ENCODE data around the gene PCED1A.
A peak's percentile ranks its signal among the peaks of the same experiment; 100 is the strongest.
"Not testable (repeated sequence)": the region's sequence is repeated elsewhere in the genome, so short reads cannot be mapped to it uniquely, and the experiment has no call there.

PCED1A gene

DNA sequence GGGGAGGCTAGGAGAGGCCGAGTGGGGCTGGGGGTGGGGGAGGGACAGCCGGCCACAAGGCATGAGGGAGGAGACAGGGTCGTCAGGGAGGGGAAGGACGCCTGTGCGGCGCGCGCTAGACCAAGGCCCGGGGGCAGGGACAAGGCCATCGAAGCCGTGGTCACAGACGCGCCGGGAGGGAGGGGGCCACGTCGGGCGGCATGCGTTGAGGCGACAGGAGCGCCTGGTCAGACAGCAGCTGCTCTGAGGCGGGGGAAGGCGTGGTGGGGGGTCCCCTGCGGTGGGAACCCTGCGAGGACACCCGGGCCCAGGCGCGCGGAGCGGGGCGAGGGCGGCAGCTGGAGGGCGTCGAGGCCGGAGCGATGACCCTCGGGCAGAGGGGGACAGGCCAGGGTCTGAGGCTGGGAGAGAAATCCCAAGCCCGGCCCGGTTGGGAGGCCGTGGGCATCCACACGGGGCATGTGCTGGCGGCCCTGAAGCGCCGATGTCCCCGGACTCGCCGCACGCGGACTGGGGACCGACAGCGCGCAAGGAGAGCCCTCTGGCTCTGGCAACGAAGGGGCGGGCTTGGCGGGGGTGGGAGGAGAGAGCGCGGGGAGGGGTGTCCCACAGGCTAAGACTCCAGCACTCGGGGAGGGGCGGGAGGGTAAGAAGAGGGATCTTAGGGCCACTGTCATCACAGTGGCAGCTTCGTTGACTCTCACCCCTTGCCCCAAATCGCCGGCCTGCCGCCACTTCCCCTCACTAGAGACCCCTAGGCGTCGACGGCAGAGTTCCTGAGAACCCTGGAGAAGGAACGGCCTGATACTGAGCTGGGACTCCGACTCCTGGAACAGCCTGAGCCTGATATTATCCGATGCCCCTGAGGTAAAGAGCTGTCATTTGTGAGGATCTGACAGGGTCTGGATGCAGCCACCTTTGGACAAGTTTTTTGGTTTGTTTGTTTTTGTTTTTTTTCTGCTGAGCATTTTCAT is 19.3 kb downstream of the PCED1A start:
- DNase-seq (no peak), ATAC-seq (peak; percentile 46)
- peaks cover 33% of the 10 kb centered on the region for H3K4me1 Mint-ChIP-seq
- no peak overlapping the region for H3K27ac Mint-ChIP-seq
- peak overlapping the region; percentile 51 to 53 for H3K4me3 Mint-ChIP-seq
- H3K9me3 Mint-ChIP-seq: no peaks in the 10 kb centered on the region
- peaks cover 46% of the 10 kb centered on the region for H3K27me3 Mint-ChIP-seq

GRCh38 chr20:2820084-2820895 is 20.2 kb downstream of the PCED1A start:
- ATAC-seq: no peak
- Mint-ChIP-seq H3K9me3 (no peaks in the 10 kb centered on the region), H3K27ac (no peak overlapping the region), H3K4me3 (peak overlapping the region; percentile 35 to 53), H3K4me1 (peaks cover 26% of the 10 kb centered on the region), H3K27me3 (peaks cover 45% of the 10 kb centered on the region)
- DNase-seq: no peak

GRCh38 chr20:2817891-2818595 is 22.4 kb downstream of the PCED1A start:
- H3K4me3 Mint-ChIP-seq: no peak overlapping the region
- H3K27me3 Mint-ChIP-seq: peaks cover 58% of the 10 kb centered on the region

GRCh38 chr20:2817341-2817726 is 23.1 kb downstream of the PCED1A start:
- DNase-seq: no peak
- ATAC-seq: no peak
- no peak overlapping the region for H3K4me3 Mint-ChIP-seq
- H3K9me3 Mint-ChIP-seq: peaks cover 3 to 4% of the 10 kb centered on the region in 2 donors
- H3K27me3 Mint-ChIP-seq: peaks cover 62% of the 10 kb centered on the region
- no peak overlapping the region for H3K27ac Mint-ChIP-seq
- H3K4me1 Mint-ChIP-seq: peaks cover 26% of the 10 kb centered on the region

More at GRCh38 chr20:2817891-2818595, 22.4 kb downstream of the PCED1A start:
- ATAC-seq (no peak), DNase-seq (no peak)
- H3K9me3 Mint-ChIP-seq: no peaks in the 10 kb centered on the region
- no peak overlapping the region for H3K27ac Mint-ChIP-seq
- peaks cover 26% of the 10 kb centered on the region for H3K4me1 Mint-ChIP-seq

GRCh38 chr20:2816583-2817340 is 23.7 kb downstream of the PCED1A start:
- H3K27ac Mint-ChIP-seq: no peak overlapping the region
- DNase-seq (no peak), ATAC-seq (peak; percentile 48)
- peaks cover 21% of the 10 kb centered on the region for H3K4me1 Mint-ChIP-seq
- peaks cover 8 to 9% of the 10 kb centered on the region in 2 donors for H3K9me3 Mint-ChIP-seq
- H3K4me3 Mint-ChIP-seq: no peak overlapping the region
- H3K27me3 Mint-ChIP-seq: peaks cover 64% of the 10 kb centered on the region

DNA sequence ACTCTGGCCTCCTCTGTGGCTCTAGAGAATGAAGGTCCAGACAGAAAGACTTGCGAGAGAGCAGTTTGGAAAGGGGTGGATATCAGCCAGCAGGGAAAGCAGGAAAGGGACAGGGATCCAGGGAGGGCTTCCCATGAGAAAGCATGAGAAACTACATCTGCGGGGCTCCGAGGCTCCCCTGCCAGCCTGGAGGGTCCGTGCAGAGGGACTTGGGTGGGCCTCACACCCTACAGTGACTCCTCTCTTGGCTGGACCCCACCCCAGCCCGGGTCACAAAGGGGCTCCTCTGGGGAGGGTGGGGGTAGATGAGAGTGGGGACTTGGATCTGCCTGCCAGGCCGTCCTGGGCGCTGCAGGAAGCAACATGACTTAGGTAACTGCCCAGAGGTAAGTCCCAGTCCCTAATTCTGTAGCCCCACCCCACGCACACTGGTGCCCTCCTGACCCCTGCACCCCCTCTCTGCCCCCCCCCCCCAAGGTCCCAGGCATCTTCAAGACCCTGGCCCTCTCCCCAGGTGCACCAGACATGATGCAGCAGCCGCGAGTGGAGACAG is 24.3 kb downstream of the PCED1A start, which contains the start of gene TMEM239:
Gene TMEM239 (plus strand): TSS at position 335 of the 553 bp plus-strand sequence. CDS start 191 bp downstream, at position 526.
- Mint-ChIP-seq H3K27ac (no peak within 1 kb of the TSS), H3K27me3 (peaks cover 64% of the 10 kb centered on the region)
- peak; percentile 31 for ATAC-seq

DNA sequence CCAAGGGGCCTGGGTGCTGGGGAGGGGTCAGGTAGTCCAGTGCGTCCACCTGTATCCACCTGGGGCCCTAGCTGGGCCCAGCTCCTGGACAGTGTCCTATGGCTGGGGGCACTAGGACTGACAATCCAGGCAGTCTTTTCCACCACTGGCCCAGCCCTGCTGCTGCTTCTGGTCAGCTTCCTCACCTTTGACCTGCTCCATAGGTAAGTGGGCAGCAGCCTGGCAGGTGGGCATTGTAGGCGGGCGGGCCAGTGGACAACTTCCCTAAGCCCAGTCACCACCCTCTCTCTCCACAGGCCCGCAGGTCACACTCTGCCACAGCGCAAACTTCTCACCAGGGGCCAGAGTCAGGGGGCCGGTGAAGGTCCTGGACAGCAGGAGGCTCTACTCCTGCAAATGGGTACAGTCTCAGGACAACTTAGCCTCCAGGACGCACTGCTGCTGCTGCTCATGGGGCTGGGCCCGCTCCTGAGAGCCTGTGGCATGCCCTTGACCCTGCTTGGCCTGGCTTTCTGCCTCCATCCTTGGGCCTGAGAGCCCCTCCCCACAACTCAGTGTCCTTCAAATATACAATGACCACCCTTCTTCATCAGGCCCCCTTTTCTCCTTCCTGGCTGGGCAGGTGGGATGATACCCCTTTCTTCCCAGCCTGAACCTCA is 25.1 kb downstream of the PCED1A start:
- no peak overlapping the region for H3K27ac Mint-ChIP-seq

More for the DNA sequence above, 24.3 kb downstream of the PCED1A start, which contains the start of gene TMEM239:
- Mint-ChIP-seq H3K9me3 (peaks cover 9 to 12% of the 10 kb centered on the region in 2 donors), H3K4me1 (peaks cover 14% of the 10 kb centered on the region), H3K4me3 (no peak within 1 kb of the TSS)
- DNase-seq: no peak

DNA sequence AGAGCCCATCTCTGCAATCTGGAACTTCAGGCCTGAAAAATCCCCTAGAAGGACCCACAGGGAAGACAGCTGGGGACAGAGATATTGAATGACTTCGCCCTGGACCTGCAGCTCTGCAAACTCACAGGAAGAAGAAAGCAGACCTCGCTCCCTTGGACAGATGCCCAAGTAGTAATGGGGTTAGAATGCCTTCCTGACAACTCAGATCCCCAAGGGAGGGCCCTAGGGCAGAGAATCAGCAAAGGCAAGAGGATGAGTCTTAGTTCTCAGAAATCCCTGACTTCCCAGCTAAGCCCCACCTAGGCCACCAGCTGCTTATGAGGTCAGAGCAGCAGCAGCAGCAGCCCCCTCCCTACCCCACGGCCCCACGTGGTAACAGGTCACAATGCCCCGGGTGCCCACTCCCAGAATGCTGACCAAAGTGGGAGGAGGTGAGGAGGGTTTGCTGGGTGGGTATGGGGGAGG is 25.8 kb downstream of the PCED1A start, which contains the start of gene C20orf141:
Gene C20orf141 (plus strand): TSS at position 401 of the 465 bp plus-strand sequence. CDS start 198 bp downstream, outside the sequence.
- DNase-seq: no peak
- Mint-ChIP-seq H3K27me3 (peaks cover 53% of the 10 kb centered on the region), H3K27ac (no peak within 1 kb of the TSS), H3K4me3 (no peak within 1 kb of the TSS), H3K9me3 (peaks cover 9 to 12% of the 10 kb centered on the region in 2 donors), H3K4me1 (no peaks in the 10 kb centered on the region)
- no peak for ATAC-seq

More for the DNA sequence above, 25.1 kb downstream of the PCED1A start:
- Mint-ChIP-seq H3K27me3 (peaks cover 61% of the 10 kb centered on the region), H3K4me3 (no peak overlapping the region), H3K4me1 (peaks cover 7% of the 10 kb centered on the region), H3K9me3 (peaks cover 9 to 12% of the 10 kb centered on the region in 2 donors)
- ATAC-seq (no peak), DNase-seq (no peak)

- H3K4me3 Mint-ChIP-seq: no peak overlapping the region
- DNase-seq: no peak
- H3K27ac Mint-ChIP-seq: no peak overlapping the region
- no peaks in the 10 kb centered on the region for H3K4me1 Mint-ChIP-seq
- peaks cover 52% of the 10 kb centered on the region for H3K27me3 Mint-ChIP-seq
- ATAC-seq: no peak
- peaks cover 9 to 12% of the 10 kb centered on the region in 2 donors for H3K9me3 Mint-ChIP-seq
Measured at GRCh38 chr20:2814076-2814475, 26.4 kb downstream of the PCED1A start.

DNA sequence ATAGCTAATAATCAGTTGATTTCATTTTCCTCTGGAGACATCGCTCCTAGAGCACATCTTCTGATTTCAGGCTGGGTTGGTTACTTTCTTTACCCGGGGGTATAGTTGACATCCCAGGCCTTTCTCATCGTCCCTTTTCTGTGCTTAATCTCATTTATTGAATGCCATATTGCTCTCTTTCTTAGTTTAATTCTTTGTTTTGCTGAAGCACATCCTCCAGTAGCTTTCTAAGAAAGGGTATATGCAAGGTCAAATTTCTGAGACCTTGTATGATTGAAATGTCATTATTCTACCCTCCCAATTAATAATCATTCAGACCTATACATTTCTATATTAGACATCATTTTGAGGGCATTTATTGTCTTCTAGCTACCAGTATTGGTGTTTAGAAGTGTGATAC is 28.3 kb downstream of the PCED1A start:
- no peaks in the 10 kb centered on the region for H3K4me1 Mint-ChIP-seq
- no peak overlapping the region for H3K27ac Mint-ChIP-seq
- H3K4me3 Mint-ChIP-seq: no peak overlapping the region
- no peak for ATAC-seq
- no peak for DNase-seq
- peaks cover 52% of the 10 kb centered on the region for H3K27me3 Mint-ChIP-seq
- H3K9me3 Mint-ChIP-seq: peaks cover 9 to 12% of the 10 kb centered on the region in 2 donors

DNA sequence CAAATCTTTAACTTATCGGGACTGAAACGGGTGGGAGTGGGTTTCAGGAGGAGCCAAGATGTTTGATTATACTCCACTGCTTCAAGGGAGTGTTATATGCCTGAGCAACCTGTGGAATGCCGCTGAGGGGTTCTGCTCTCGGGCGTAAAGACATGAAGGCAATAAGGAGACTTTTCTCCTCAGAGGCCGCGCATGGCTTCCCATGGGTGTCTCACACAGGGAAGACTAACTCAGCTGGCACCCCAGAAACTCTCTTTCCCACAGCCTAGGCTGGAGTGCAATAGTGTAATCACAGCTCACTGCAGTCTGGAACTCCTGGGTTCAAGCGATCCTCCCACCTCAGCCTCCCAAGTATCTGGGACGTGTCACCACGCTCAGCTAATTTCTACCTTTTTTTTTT is 30.8 kb downstream of the PCED1A start:
- Mint-ChIP-seq H3K27me3 (peaks cover 77% of the 10 kb centered on the region), H3K27ac (no peak overlapping the region)

GRCh38 chr20:2807929-2808328 is 32.5 kb downstream of the PCED1A start:
- not testable (repeated sequence) for H3K4me3 Mint-ChIP-seq, H3K4me1 Mint-ChIP-seq, H3K27ac Mint-ChIP-seq, DNase-seq, ATAC-seq
- Mint-ChIP-seq H3K9me3 (peaks cover 9 to 12% of the 10 kb centered on the region in 2 donors), H3K27me3 (peaks cover 77% of the 10 kb centered on the region)

More for the DNA sequence above, 30.8 kb downstream of the PCED1A start:
- ATAC-seq: no peak
- no peaks in the 10 kb centered on the region for H3K4me1 Mint-ChIP-seq
- peaks cover 9 to 12% of the 10 kb centered on the region in 2 donors for H3K9me3 Mint-ChIP-seq
- no peak for DNase-seq
- no peak overlapping the region for H3K4me3 Mint-ChIP-seq

- Mint-ChIP-seq H3K27ac (no peak overlapping the region), H3K9me3 (peaks cover 3 to 7% of the 10 kb centered on the region in 2 donors), H3K4me3 (no peak overlapping the region), H3K27me3 (peaks cover 80% of the 10 kb centered on the region), H3K4me1 (no peaks in the 10 kb centered on the region)
- DNase-seq (no peak), ATAC-seq (no peak)
Measured at GRCh38 chr20:2807019-2807418, 33.4 kb downstream of the PCED1A start.
